H9 (cell line): Measurements from ENCODE around the gene VPS13A. TPM values are rescaled to one million over a fixed set of nuclear protein-coding genes. Genes with fewer than 3 reads are reported as not detected.
"Not testable (repeated sequence)": the region's sequence is repeated elsewhere in the genome, so short reads cannot be mapped to it uniquely, and the experiment has no call there.

Source experiments
- DNase-seq: peaks from one replicate; pipeline ENCODE4 v3.0.0-alpha.2; 2017
- H2AFZ ChIP-seq: one replicate; pipeline ENCODE4 v1.6.1; 2013; ENCODE audit warnings: mild to moderate bottlenecking, low read length, control low read depth, moderate library complexity
- H2AK5ac ChIP-seq: 2 replicates; pipeline ENCODE4 v1.6.1; 2013; ENCODE audit warnings: low read length, control low read depth, mixed read lengths; ENCODE audit not compliant: insufficient read length
- H2BK120ac ChIP-seq: one replicate; pipeline ENCODE4 v1.6.1; 2013; ENCODE audit warnings: low read depth, mild to moderate bottlenecking, low read length, control low read depth, inconsistent platforms; ENCODE audit not compliant: poor library complexity, severe bottlenecking
- H2BK12ac ChIP-seq: 2 replicates; pipeline ENCODE4 v1.6.1; 2013; ENCODE audit warnings: low read length, control low read depth, mixed read lengths, low read depth; ENCODE audit not compliant: insufficient read length
- H2BK15ac ChIP-seq: 2 replicates; pipeline ENCODE4 v1.6.1; 2013; ENCODE audit warnings: low read depth, low read length, control low read depth
- H2BK20ac ChIP-seq: one replicate; pipeline ENCODE4 v1.6.1; 2013; ENCODE audit warnings: low read depth, mild to moderate bottlenecking, low read length, control low read depth, inconsistent platforms; ENCODE audit not compliant: poor library complexity, severe bottlenecking
- H2BK5ac ChIP-seq: 2 replicates; pipeline ENCODE4 v1.6.1; 2013; ENCODE audit warnings: low read length, control low read depth, mixed read lengths; ENCODE audit not compliant: insufficient read length
- H3K14ac ChIP-seq: 2 replicates; pipeline ENCODE4 v1.6.1; 2013; ENCODE audit warnings: low read length, control low read depth; ENCODE audit not compliant: insufficient read depth
- H3K18ac ChIP-seq: 2 replicates; pipeline ENCODE4 v1.6.1; 2013; ENCODE audit warnings: low read depth, mild to moderate bottlenecking, mixed read lengths, low read length, control low read depth; ENCODE audit not compliant: insufficient read length
- H3K23ac ChIP-seq: 2 replicates; pipeline ENCODE4 v1.6.1; 2013; ENCODE audit warnings: low read length, control low read depth, mixed read lengths, low read depth; ENCODE audit not compliant: insufficient read length
- H3K23me2 ChIP-seq: 2 replicates; pipeline ENCODE4 v1.6.1; 2013; ENCODE audit warnings: low read depth, mild to moderate bottlenecking, mixed read lengths, low read length, control low read depth; ENCODE audit not compliant: insufficient read length, poor library complexity, severe bottlenecking
- H3K27ac ChIP-seq: 2 replicates; pipeline ENCODE4 v1.5.1; 2013; ENCODE audit warnings: low read length, control low read depth, mixed read lengths, low read depth; ENCODE audit not compliant: insufficient read length
- H3K27me3 ChIP-seq: 2 replicates; pipeline ENCODE4 v1.6.1; 2013; ENCODE audit warnings: low read length, control low read depth, inconsistent platforms; ENCODE audit not compliant: insufficient read depth
- H3K4ac ChIP-seq: 2 replicates; pipeline ENCODE4 v1.6.1; 2013; ENCODE audit warnings: low read depth, mild to moderate bottlenecking, control low read depth, inconsistent platforms, low read length, moderate library complexity
- H3K4me1 ChIP-seq: 2 replicates; pipeline ENCODE4 v1.6.1; 2013; ENCODE audit warnings: low read length, control low read depth, inconsistent platforms; ENCODE audit not compliant: insufficient read depth
- H3K4me2 ChIP-seq: 2 replicates; pipeline ENCODE4 v1.6.1; 2013; ENCODE audit warnings: low read length, control low read depth, mixed read lengths; ENCODE audit not compliant: insufficient read length, insufficient read depth
- H3K56ac ChIP-seq: 2 replicates; pipeline ENCODE4 v1.6.1; 2013; ENCODE audit warnings: low read depth, mild to moderate bottlenecking, mixed read lengths, low read length, control low read depth; ENCODE audit not compliant: insufficient read length
- H3K79me1 ChIP-seq: 2 replicates; pipeline ENCODE4 v1.6.1; 2013; ENCODE audit warnings: low read depth, mild to moderate bottlenecking, moderate library complexity, low read length, control low read depth, inconsistent platforms; ENCODE audit not compliant: insufficient read depth, poor library complexity, severe bottlenecking
- H3K79me2 ChIP-seq: 2 replicates; pipeline ENCODE4 v1.6.1; 2013; ENCODE audit warnings: low read length, control low read depth, inconsistent platforms; ENCODE audit not compliant: insufficient read depth
- H3K9ac ChIP-seq: 2 replicates; pipeline ENCODE4 v1.6.1; 2013; ENCODE audit warnings: low read length, control low read depth, mixed read lengths; ENCODE audit not compliant: insufficient read length; ENCODE audit errors: extremely low read depth
- H3K9me3 ChIP-seq: one replicate; pipeline ENCODE4 v1.6.1; 2013; ENCODE audit warnings: low read depth, low read length, inconsistent platforms; ENCODE audit not compliant: control insufficient read depth
- H3T11ph ChIP-seq: one replicate; pipeline ENCODE4 v1.6.1; 2013; ENCODE audit warnings: mild to moderate bottlenecking, low read length, control low read depth, inconsistent platforms
- H4K20me1 ChIP-seq: one replicate; pipeline ENCODE4 v1.6.1; 2013; ENCODE audit not compliant: control insufficient read depth, insufficient read length, insufficient read depth
- H4K5ac ChIP-seq: 2 replicates; pipeline ENCODE4 v1.6.1; 2013; ENCODE audit warnings: low read depth, mild to moderate bottlenecking, mixed read lengths, low read length, control low read depth; ENCODE audit not compliant: insufficient read length
- H4K8ac ChIP-seq: replicated peaks from 2 replicates; pipeline ENCODE4 v1.6.1; 2013; ENCODE audit warnings: low read length, control low read depth, mixed read lengths, low read depth; ENCODE audit not compliant: insufficient read length
- H4K91ac ChIP-seq: 2 replicates; pipeline ENCODE4 v1.6.1; 2013; ENCODE audit warnings: low read depth, mild to moderate bottlenecking, moderate library complexity, mixed read lengths, low read length, control low read depth; ENCODE audit not compliant: insufficient read length
- H3K27ac Mint-ChIP-seq, 3 experiments: 2 replicates in 2 of 3; 3 replicates in 1 of 3; pipeline ENCODE4 v1.8.0; 2020 to 2021; ENCODE audit warnings: mixed read lengths in 3 of 3, mild to moderate bottlenecking in 1 of 3, moderate library complexity in 1 of 3
- H3K27me3 Mint-ChIP-seq: 2 replicates; pipeline ENCODE4 v1.8.0; 2021; ENCODE audit warnings: low read depth, mild to moderate bottlenecking, moderate library complexity, mixed read lengths
- H3K36me3 Mint-ChIP-seq, 3 experiments: 2 replicates in 2 of 3; 3 replicates in 1 of 3; pipeline ENCODE4 v1.8.0; 2020 to 2021; ENCODE audit warnings: low read depth in 3 of 3, mixed read lengths in 3 of 3; ENCODE audit not compliant: insufficient read depth in 1 of 3
- H3K4me1 Mint-ChIP-seq, 2 experiments: 2 replicates each; pipeline ENCODE4 v1.8.0; 2020; ENCODE audit warnings: mixed read lengths in 2 of 2
- H3K4me3 Mint-ChIP-seq, 2 experiments: 2 replicates in 1 of 2; 3 replicates in 1 of 2; pipeline ENCODE4 v1.8.0; 2020 to 2021; ENCODE audit warnings: mild to moderate bottlenecking in 2 of 2, mixed read lengths in 2 of 2, moderate library complexity in 1 of 2
- H3K9me3 Mint-ChIP-seq, 2 experiments: 2 replicates in 1 of 2; 3 replicates in 1 of 2; pipeline ENCODE4 v1.8.0; 2020; ENCODE audit warnings: mild to moderate bottlenecking in 2 of 2, mixed read lengths in 2 of 2, moderate library complexity in 1 of 2
- CTCF ChIP-seq: fragments of 200-600 bp; sonication (generic); conservative IDR thresholded peaks from 3 replicates; pipeline ENCODE4 v1.8.0; 2021; ENCODE audit warnings: antibody characterized with exemption, mild to moderate bottlenecking
- WGBS: extraction: QIAGEN DNeasy Blood & Tissue Kit; methylation state at CpG from one replicate; pipeline ENCODE4 v1.1.7; 2013; ENCODE audit warnings: missing lambda C conversion rate, low lambda C conversion rate, mixed read lengths; ENCODE audit not compliant: insufficient read length; ENCODE audit errors: extremely low coverage; 5-methylcytosine and 5-hydroxymethylcytosine counted together
- total RNA-seq: library from RNA; stranded (reverse); gene quantifications from 2 replicates; pipeline ENCODE4 v1.2.1, GENCODE V29; 2021

Gene VPS13A
- total RNA-seq, 1 experiment from 2014 or later = 34.0 TPM

GRCh38 chr9:77403239-77403638 lies 225.9 kb downstream of the VPS13A start:
- H3K4me1 Mint-ChIP-seq = no peaks in the 10 kb centered on the region
- Histone ChIP-seq H4K8ac (no peak overlapping the region), H2AFZ (no peak overlapping the region), H3K56ac (no peak overlapping the region), H2BK20ac (no peak overlapping the region), H3K18ac (no peak overlapping the region), H3K14ac (no peak overlapping the region), H3K23me2 (no peaks in the 10 kb centered on the region), H3K4me2 (no peak overlapping the region), H2BK15ac (no peak overlapping the region), H2BK120ac (no peak overlapping the region), H3K4ac (no peak overlapping the region), H3K27ac (no peak overlapping the region), H2BK5ac (no peak overlapping the region), H3K27me3 (no peaks in the 10 kb centered on the region), H3T11ph (no peak overlapping the region), H3K4me1 (no peaks in the 10 kb centered on the region), H3K9me3 (peaks cover 5% of the 10 kb centered on the region), H2BK12ac (no peak overlapping the region), H4K5ac (no peak overlapping the region), H4K91ac (no peak overlapping the region), H2AK5ac (no peak overlapping the region), H4K20me1 (no peaks in the 10 kb centered on the region), H3K79me2 (no peaks in the 10 kb centered on the region), H3K79me1 (no peaks in the 10 kb centered on the region), H3K23ac (no peak overlapping the region), H3K9ac (no peak overlapping the region)
- H3K36me3 Mint-ChIP-seq = peaks cover 28 to 29% (median 28%) of the 10 kb centered on the region in 3 experiments
- H3K27ac Mint-ChIP-seq = no peak overlapping the region
- no peak for TF ChIP-seq CTCF
- H3K4me3 Mint-ChIP-seq = no peak overlapping the region
- no peaks in the 10 kb centered on the region for H3K27me3 Mint-ChIP-seq
- no CpG with 5 or more reads among the region's 4 CpGs for WGBS
- no peak for DNase-seq
- H3K9me3 Mint-ChIP-seq = peaks cover 15 to 16% of the 10 kb centered on the region in 2 experiments

GRCh38 chr9:77408521-77408920 lies 231.2 kb downstream of the VPS13A start:
- H3K27me3 Mint-ChIP-seq, H3K23me2 ChIP-seq, H4K20me1 ChIP-seq, H2BK5ac ChIP-seq, H3K4me1 Mint-ChIP-seq, DNase-seq, H2BK12ac ChIP-seq, H2AK5ac ChIP-seq, H2BK15ac ChIP-seq, H3K79me1 ChIP-seq, H4K91ac ChIP-seq, H3K14ac ChIP-seq, H3T11ph ChIP-seq, H4K5ac ChIP-seq, H3K27me3 ChIP-seq, H2BK20ac ChIP-seq, H3K56ac ChIP-seq, H3K27ac Mint-ChIP-seq, H3K4me3 Mint-ChIP-seq, H2AFZ ChIP-seq, H3K27ac ChIP-seq, H2BK120ac ChIP-seq, H3K23ac ChIP-seq, H3K18ac ChIP-seq, H3K79me2 ChIP-seq, H3K4me2 ChIP-seq, H3K4ac ChIP-seq, H4K8ac ChIP-seq, H3K4me1 ChIP-seq, H3K9ac ChIP-seq: not testable (repeated sequence)
- H3K36me3 Mint-ChIP-seq = peaks cover 51 to 53% (median 52%) of the 10 kb centered on the region in 3 experiments
- peaks cover 38 to 44% of the 10 kb centered on the region in 2 experiments for H3K9me3 Mint-ChIP-seq
- H3K9me3 ChIP-seq = peaks cover 11% of the 10 kb centered on the region
- no CpG with 5 or more reads among the region's 9 CpGs for WGBS
